ENCODE data around the gene EXOC6. TPM values are rescaled to one million over a fixed set of nuclear protein-coding genes. Genes with fewer than 3 reads are reported as not detected.

Gene EXOC6
- total and polyA plus RNA-seq, 2 of the 13 experiments (the other 11 are each of a cell fraction or from before 2014, with no cell fraction given) = 22.2 to 29.2 TPM

DNA sequence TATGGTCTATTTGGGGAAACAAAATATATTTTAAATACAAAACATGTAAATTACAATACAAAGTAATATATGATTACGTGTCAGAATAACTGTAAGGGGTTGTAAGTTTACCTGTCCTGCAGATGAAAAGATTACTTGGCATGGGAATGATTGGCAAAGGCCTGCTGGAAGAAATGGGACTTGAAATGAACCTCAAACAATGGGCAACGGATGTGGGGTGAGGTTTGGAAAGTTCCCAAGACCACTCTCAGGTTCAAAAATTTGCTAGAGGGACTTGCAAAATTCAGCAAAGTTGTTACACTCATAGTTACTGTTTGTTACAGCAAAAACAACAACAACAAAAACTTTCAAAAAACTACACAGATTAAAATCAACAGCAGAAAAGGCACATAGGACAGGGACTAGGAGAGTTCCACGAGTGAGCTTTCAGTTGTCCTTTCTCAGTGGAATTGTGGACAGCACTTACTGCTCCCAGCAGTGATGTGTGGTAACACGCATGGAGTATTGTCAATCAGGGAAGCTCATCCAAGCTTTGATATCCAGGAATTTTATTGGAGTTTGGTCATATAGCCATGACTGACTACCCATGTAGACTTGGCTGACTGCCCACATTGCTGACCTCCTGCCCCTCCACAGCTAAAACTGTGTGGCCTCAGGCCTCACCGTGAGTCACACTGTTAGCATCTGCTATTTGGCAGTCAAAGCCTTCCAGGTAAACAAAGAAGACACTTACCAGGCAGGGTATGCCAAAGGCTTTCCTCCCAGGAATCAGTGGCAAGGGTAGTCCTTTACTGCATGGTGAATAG, 43.8 kb downstream of the EXOC6 start (continued):
- TF ChIP-seq ZNF513 (CRISPR knock-in tag; conservative IDR thresholded peaks at IDR 0.05) (no peak), TBX2 (CRISPR knock-in tag; IDR thresholded peaks at IDR 0.05; ENCODE audit: borderline replicate concordance) (peak; percentile 82), SP1 (IDR thresholded peaks at IDR 0.05) (no peak), SP1 (CRISPR knock-in tag; IDR thresholded peaks at IDR 0.05) (no peak), THAP9 (CRISPR knock-in tag; IDR thresholded peaks at IDR 0.05; ENCODE audit: borderline replicate concordance) (no peak), HHEX (CRISPR knock-in tag; IDR thresholded peaks at IDR 0.05) (0 out of 2 replicates have a peak, but pooled peaks have one; percentile 53), ZNF775 (CRISPR knock-in tag; IDR thresholded peaks at IDR 0.05; ENCODE audit: borderline replicate concordance) (no peak), ZNF569 (CRISPR knock-in tag; IDR thresholded peaks at IDR 0.05; ENCODE audit: borderline replicate concordance) (no peak), MYC (CRISPR knock-in tag; IDR thresholded peaks at IDR 0.05; ENCODE audit: borderline replicate concordance) (no peak; the same call in 1 of the 2 replicates), ZKSCAN5 (CRISPR knock-in tag; IDR thresholded peaks at IDR 0.05) (no peak), PLRG1 (conservative IDR thresholded peaks at IDR 0.05) (no peak), ZNF816 (CRISPR knock-in tag; IDR thresholded peaks at IDR 0.05; ENCODE audit: borderline replicate concordance) (no peak), KDM5B (CRISPR knock-in tag; IDR thresholded peaks at IDR 0.05; ENCODE audit: borderline replicate concordance) (no peak), NFATC3 (CRISPR knock-in tag; IDR thresholded peaks at IDR 0.05) (no peak), ZMYM2 (CRISPR knock-in tag; IDR thresholded peaks at IDR 0.05) (0 out of 2 replicates have a peak, but pooled peaks have one; percentile 38), ZNF770 (CRISPR knock-in tag; IDR thresholded peaks at IDR 0.05) (no peak), RFXAP (CRISPR knock-in tag; IDR thresholded peaks at IDR 0.05; ENCODE audit: borderline replicate concordance) (no peak), ZNF446 (CRISPR knock-in tag; IDR thresholded peaks at IDR 0.05) (no peak), ZFY (CRISPR knock-in tag; IDR thresholded peaks at IDR 0.05) (0 out of 2 replicates have a peak, but pooled peaks have one; percentile 26), MTERF4 (CRISPR knock-in tag; IDR thresholded peaks at IDR 0.05) (no peak)
- TF ChIP-seq, protein P1, sequence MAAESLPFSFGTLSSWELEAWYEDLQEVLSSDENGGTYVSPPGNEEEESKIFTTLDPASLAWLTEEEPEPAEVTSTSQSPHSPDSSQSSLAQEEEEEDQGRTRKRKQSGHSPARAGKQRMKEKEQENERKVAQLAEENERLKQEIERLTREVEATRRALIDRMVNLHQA (CRISPR knock-in tag; IDR thresholded peaks at IDR 0.05) = no peak
